ENCODE data around the gene SAMM50.

SAMM50 gene

DNA sequence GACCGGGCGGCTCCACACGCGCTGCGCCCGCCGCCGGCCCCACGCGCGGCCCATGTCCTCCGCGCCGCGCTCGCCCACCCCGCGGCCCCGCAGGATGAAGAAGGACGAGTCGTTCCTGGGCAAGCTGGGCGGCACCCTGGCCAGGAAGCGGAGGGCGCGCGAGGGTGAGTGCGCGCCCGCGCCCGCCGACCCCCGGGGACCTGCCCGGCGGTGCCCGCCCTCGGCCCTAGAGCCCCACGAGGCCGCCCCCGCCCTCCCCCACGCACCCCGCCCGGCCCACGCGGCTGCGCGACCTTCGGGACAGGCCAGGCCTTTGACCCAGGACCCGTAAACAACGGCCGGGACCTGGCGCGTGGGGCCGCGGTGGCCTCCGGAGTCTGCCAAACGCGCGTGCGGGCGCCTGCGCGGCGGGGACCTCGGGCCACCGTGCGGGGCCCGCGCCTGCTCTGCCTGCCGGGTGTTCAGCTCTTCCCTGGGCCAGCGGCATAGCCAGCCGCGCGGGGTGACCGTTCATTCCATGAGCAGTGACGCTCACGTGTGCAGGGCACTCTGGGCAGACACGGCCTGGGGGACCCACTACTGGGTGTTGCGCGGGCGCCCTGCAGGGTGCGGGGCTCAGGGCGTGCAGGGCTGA, 69.2 kb downstream of the SAMM50 start, which contains the start of gene PARVB:
Gene PARVB (plus strand): TSS at position 15 of the 634 bp plus-strand sequence. CDS start 38 bp downstream, at position 53.
- H3K36me3 ChIP-seq (ENCODE audit: insufficient read depth, low read length) = no peaks in the 10 kb centered on the region
- H3K9ac ChIP-seq (ENCODE audit: low read depth, low read length) = peak within 1 kb of the TSS; percentile 87
- peak within 1 kb of the TSS; percentile 75 for H3K4me3 ChIP-seq (ENCODE audit: low read length)
- H3K9me3 ChIP-seq (ENCODE audit: insufficient read depth, low read depth, low read length) = no peaks in the 10 kb centered on the region
- no peak within 1 kb of the TSS for H3K27ac ChIP-seq (ENCODE audit: low read depth, low read length)
- peaks cover 11% of the 10 kb centered on the region; the same call in 1 of the 2 replicates for H3K27me3 ChIP-seq (ENCODE audit: insufficient read depth, low read length)
- 7% methylated on average over 83 of the region's 83 CpGs for WGBS
- H3K4me1 ChIP-seq (ENCODE audit: insufficient read depth, low read length) = peaks cover 5% of the 10 kb centered on the region; the same call in 1 of the 2 replicates

DNA sequence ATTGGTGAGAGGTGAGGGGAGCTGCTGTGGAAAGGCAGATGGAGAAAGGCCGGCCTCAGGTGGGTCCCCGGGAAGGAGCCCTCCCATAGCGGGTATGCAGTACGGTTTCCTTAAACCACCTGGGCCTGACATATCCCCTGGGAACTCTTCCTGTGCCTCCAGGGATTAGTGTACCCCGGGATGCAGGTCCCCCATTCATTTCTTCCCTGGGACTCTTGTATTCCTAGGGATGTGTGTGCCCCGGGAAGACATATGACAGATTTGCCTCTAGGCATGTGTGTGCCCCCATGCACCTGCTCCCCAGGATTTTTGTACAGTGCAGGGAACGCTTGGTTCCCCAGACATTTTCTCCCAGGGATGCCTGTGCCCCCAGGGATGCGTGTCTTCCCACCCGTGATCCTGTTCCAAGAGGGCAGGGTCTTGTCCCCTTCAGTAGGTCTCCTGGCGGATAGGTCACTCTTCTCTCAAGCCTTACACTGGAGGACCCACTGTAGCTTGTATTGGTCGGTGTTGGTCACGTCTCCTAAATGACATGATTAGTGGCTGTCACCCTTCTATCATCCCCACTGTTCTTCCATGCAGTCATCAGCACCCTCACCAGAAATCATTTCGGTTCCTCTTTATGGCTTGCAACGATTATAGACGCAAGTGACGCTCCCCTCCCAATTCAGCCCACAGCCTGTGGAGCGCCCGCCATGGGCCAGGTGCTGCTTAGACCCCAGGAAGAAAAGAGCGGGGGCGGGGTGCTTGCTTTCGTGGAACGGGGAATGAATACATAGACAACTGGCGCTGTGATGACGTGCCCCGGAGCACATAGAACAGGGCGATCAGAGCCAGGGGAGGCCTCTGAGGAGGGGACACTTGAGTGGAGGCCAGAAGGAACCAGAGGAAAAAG, 70.2 kb downstream of the SAMM50 start:
- Histone ChIP-seq H3K27me3 (ENCODE audit: insufficient read depth, low read length) (peaks cover 11% of the 10 kb centered on the region; the same call in 1 of the 2 replicates), H3K27ac (ENCODE audit: low read depth, low read length) (no peak overlapping the region), H3K4me3 (ENCODE audit: low read length) (peak overlapping the region; percentile 75), H3K9me3 (ENCODE audit: insufficient read depth, low read depth, low read length) (no peaks in the 10 kb centered on the region), H3K4me1 (ENCODE audit: insufficient read depth, low read length) (peaks cover 5% of the 10 kb centered on the region; the same call in 1 of the 2 replicates), H3K36me3 (ENCODE audit: insufficient read depth, low read length) (no peaks in the 10 kb centered on the region), H3K9ac (ENCODE audit: low read depth, low read length) (no peak overlapping the region)
- 92% methylated on average over 26 of the region's 26 CpGs for WGBS

DNA sequence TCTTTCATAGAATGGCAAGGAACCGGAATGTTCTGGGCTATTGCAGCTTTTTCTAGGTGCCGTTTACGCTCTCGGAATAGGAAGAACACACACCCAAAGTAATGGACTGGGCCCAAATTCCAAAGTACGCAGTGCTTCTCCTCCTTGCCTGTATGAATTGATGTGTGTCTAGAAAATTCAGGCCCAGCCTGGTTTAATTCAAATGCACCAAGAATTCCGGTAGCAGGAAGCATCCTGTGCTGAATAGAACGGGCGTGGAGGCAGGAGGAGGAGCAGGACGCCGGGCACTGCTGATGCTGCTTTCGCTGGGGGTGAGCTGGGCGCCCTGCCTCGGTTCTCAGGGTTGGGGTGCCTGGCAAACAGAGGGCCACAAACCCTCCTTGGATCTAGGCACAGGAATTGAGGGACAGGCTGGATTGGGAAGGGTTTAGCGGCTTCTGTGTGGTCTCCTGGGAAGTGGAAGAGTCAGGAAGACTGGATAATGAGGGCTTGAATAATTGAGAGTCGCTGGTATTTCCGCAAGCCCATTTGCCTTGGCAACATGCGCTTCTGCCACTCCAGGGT, 70.9 kb downstream of the SAMM50 start:
- Histone ChIP-seq H3K27ac (ENCODE audit: low read depth, low read length) (no peak overlapping the region), H3K9me3 (ENCODE audit: insufficient read depth, low read depth, low read length) (no peaks in the 10 kb centered on the region), H3K4me3 (ENCODE audit: low read length) (no peak overlapping the region), H3K4me1 (ENCODE audit: insufficient read depth, low read length) (peaks cover 5% of the 10 kb centered on the region; the same call in 1 of the 2 replicates), H3K9ac (ENCODE audit: low read depth, low read length) (no peak overlapping the region), H3K27me3 (ENCODE audit: insufficient read depth, low read length) (peaks cover 11% of the 10 kb centered on the region; the same call in 1 of the 2 replicates), H3K36me3 (ENCODE audit: insufficient read depth, low read length) (no peaks in the 10 kb centered on the region)
- WGBS = 85% methylated on average over 17 of the region's 17 CpGs

DNA sequence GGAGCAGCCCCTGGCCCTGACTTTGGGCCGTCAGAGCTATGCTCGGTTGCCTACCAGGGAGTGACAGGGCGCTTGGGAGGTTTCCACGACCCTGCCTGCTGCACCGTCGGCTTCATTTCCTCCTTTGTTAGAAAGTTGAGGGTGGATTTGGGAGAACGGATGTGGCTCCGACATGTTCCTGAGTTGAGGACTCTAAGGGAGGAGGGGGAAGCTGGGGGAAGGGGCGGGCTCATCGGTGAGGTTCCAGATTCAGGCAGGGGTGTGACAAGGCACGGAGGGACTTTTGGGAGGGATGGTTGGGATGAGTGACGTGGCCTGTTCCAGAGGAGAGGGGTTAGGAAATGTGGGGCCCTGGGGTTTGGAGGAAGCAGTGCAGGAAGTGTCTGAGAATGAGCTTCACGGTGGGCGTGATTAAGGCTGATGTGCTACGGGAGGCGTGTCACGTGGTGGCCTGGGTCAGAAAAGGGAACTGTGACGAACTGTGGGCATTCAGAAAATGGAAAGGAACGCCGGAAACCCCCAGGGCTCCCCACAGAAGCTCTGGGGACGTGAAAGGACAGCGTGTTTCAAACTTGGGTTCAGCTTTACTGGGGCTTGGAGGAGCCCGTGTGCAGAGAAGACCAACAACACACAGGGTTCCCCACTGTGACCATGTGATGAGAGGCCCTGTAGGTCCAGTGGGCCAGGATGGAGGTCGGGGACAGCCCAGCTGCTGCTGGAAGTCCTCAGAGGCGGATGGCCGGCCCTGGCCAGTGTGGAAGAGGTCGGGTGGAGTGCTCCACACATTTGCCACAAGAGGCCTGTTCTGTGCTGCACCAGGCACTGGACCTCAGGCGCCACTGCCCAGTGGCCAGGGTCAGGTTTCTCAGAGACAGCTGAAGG, 71.6 kb downstream of the SAMM50 start:
- no peak overlapping the region for H3K27ac ChIP-seq (ENCODE audit: low read depth, low read length)
- 82% methylated on average over 28 of the region's 28 CpGs for WGBS

DNA sequence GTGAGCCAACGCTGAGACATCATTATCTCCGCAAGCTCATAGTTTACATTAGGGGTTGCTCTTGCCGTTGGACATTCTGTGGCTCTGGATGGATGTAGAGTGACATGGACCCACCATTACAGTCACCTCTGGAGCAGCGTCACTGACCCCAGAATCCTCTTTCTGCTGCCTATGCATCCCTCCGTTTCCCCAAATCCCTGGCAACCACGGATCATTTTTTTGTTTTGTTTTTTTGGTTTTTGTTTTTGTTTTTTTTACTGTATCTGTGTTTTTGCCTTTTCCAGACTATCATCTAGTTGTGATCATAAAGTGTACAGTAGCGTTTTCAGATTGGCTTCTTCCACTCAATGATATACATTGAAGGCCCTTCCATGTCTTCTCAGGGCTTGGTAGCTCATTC, 72.8 kb downstream of the SAMM50 start:
- H3K27me3 ChIP-seq (ENCODE audit: insufficient read depth, low read length) = peaks cover 11% of the 10 kb centered on the region; the same call in 1 of the 2 replicates
- no peak overlapping the region for H3K4me3 ChIP-seq (ENCODE audit: low read length)
- H3K9me3 ChIP-seq (ENCODE audit: insufficient read depth, low read depth, low read length) = no peaks in the 10 kb centered on the region
- no peak overlapping the region for H3K27ac ChIP-seq (ENCODE audit: low read depth, low read length)
- H3K9ac ChIP-seq (ENCODE audit: low read depth, low read length) = no peak overlapping the region
- H3K36me3 ChIP-seq (ENCODE audit: insufficient read depth, low read length) = no peaks in the 10 kb centered on the region
- 90% methylated on average over 7 of the region's 7 CpGs for WGBS
- H3K4me1 ChIP-seq (ENCODE audit: insufficient read depth, low read length) = peaks cover 5% of the 10 kb centered on the region; the same call in 1 of the 2 replicates

More for the DNA sequence above, 71.6 kb downstream of the SAMM50 start:
- no peak overlapping the region for H3K4me3 ChIP-seq (ENCODE audit: low read length)
- H3K9me3 ChIP-seq (ENCODE audit: insufficient read depth, low read depth, low read length) = no peaks in the 10 kb centered on the region
- no peak overlapping the region for H3K9ac ChIP-seq (ENCODE audit: low read depth, low read length)
- H3K4me1 ChIP-seq (ENCODE audit: insufficient read depth, low read length) = peaks cover 5% of the 10 kb centered on the region; the same call in 1 of the 2 replicates
- H3K36me3 ChIP-seq (ENCODE audit: insufficient read depth, low read length) = no peaks in the 10 kb centered on the region
- H3K27me3 ChIP-seq (ENCODE audit: insufficient read depth, low read length) = peaks cover 11% of the 10 kb centered on the region; the same call in 1 of the 2 replicates

DNA sequence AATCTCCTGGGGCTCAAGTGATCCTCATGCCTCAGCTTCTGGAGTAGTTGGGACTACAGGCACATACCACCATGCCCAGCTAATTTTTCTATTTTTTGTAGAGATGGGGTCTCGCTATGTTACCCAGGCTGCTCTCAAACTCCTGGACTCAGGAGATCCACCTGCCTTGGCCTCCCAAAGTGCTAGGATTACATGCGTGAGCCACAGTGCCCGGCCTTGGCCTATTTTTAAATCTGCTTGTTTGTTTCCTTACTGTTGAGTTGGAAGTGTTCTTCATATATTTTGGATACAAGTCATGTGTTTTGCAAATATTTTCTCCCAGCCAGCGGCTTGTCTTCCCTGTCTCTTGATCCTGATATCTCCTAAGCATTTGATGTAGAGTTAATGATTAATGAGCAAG, 73.8 kb downstream of the SAMM50 start:
- no peak overlapping the region for H3K9ac ChIP-seq (ENCODE audit: low read depth, low read length)
- H3K9me3 ChIP-seq (ENCODE audit: insufficient read depth, low read depth, low read length) = no peaks in the 10 kb centered on the region
- 0 out of 2 replicates have a peak, but pooled peaks cover 5% of the 10 kb centered on the region for H3K4me1 ChIP-seq (ENCODE audit: insufficient read depth, low read length)
- no peak overlapping the region for H3K27ac ChIP-seq (ENCODE audit: low read depth, low read length)
- no peaks in the 10 kb centered on the region for H3K36me3 ChIP-seq (ENCODE audit: insufficient read depth, low read length)
- 90% methylated on average over 3 of the region's 4 CpGs for WGBS
- H3K27me3 ChIP-seq (ENCODE audit: insufficient read depth, low read length) = peaks cover 8% of the 10 kb centered on the region; the same call in 1 of the 2 replicates
- no peak overlapping the region for H3K4me3 ChIP-seq (ENCODE audit: low read length)

DNA sequence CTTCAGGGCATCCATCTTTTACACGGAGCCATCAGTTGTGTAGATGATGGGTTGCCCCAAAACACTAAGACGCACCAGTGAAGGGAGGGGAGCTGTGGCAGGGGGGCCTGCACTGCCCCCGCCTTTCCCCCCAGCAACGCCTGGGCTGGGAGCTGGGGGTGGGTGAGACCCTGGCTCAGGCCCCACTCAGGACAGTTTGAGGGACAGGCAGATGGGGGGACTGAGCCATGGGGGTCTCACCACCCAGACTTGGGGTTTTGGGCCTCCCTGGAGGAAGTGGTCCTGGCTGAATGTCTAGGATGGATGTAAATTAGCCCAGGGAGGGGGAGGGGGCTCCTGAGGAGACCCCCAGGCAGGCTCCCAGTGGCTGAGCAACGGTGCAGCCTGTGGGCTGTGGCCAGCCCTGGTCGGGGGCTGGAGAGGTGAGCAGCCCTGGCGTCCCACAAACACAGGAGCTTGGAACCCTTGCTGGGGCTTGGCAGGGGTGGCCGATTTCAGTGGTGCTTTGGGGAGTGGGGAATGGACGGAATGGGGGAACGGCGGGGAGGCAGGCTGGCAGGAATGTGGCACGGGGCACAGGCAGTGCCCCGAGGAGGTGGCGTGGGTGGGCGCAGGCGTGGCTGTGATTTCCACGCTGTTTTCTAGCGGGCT, 74.9 kb downstream of the SAMM50 start:
- Histone ChIP-seq H3K9me3 (ENCODE audit: insufficient read depth, low read depth, low read length) (no peaks in the 10 kb centered on the region), H3K27ac (ENCODE audit: low read depth, low read length) (no peak overlapping the region), H3K4me3 (ENCODE audit: low read length) (no peak overlapping the region), H3K9ac (ENCODE audit: low read depth, low read length) (no peak overlapping the region), H3K4me1 (ENCODE audit: insufficient read depth, low read length) (0 out of 2 replicates have a peak, but pooled peaks cover 5% of the 10 kb centered on the region), H3K36me3 (ENCODE audit: insufficient read depth, low read length) (no peaks in the 10 kb centered on the region), H3K27me3 (ENCODE audit: insufficient read depth, low read length) (peaks cover 3% of the 10 kb centered on the region; the same call in 1 of the 2 replicates)
- 91% methylated on average over 18 of the region's 18 CpGs for WGBS

DNA sequence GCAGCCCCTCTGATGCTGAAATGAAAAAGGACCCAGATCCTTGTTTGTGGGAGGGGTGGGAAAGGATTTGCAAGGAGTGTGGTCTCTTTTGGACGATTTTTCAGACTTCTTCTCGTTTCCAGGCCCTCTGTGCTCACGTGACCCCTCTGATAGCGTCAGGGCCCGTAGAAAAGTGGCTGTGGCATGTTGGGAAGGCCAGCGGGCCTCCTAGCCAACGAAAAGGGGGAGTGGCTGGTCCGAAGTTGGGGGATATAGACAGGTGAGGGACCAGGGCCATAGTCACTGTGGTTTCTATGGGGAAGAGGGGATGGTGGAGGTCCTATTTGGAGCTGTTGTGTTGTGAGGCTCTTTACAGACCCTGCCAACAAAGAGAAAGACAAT, 75.5 kb downstream of the SAMM50 start:
- no peak overlapping the region for H3K4me3 ChIP-seq (ENCODE audit: low read length)
- no peaks in the 10 kb centered on the region for H3K36me3 ChIP-seq (ENCODE audit: insufficient read depth, low read length)
- no peaks in the 10 kb centered on the region for H3K9me3 ChIP-seq (ENCODE audit: insufficient read depth, low read depth, low read length)
- H3K27me3 ChIP-seq (ENCODE audit: insufficient read depth, low read length) = no peaks in the 10 kb centered on the region
- no peak overlapping the region for H3K9ac ChIP-seq (ENCODE audit: low read depth, low read length)
- WGBS = 94% methylated on average over 8 of the region's 8 CpGs
- 0 out of 2 replicates have a peak, but pooled peaks cover 5% of the 10 kb centered on the region for H3K4me1 ChIP-seq (ENCODE audit: insufficient read depth, low read length)
- no peak overlapping the region for H3K27ac ChIP-seq (ENCODE audit: low read depth, low read length)

DNA sequence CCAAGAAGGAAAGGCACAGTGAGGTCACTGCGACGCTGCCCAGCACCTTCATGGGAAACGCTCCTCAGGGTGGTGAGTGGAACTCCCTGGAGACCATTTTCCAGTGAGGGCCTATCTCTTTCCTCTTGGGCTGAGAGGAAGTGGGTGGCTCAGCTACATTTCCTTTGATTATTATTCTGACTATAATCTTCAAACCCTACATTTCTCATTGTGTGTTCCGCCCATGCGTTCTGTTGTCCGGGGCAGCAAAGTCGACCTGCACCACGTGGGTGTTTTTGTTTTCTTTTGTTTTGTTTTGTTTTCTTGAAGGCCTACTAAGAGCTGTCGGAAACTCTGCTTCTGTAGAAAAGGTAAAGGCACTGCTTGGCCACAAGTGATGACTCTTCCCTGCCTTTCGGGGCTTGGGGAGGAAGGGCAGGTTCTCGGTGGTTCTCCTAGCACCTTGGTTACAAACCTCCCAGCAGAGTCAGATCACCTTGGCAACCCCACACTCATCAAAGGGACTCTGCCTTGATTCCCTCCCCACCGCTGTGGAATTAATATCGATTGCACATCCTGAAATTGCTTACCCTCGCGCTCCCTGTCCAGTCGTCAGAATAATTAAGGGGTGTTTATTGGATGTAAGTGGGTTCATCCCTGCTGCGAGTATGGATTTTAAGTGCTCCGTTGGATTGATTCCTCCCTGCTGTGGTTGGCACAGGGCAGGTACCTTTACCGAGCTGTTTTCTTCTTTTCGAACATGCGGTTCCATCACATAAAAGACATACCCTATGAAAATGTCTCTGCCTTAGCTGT, 76.1 kb downstream of the SAMM50 start:
- Histone ChIP-seq H3K9me3 (ENCODE audit: insufficient read depth, low read depth, low read length) (no peaks in the 10 kb centered on the region), H3K4me1 (ENCODE audit: insufficient read depth, low read length) (0 out of 2 replicates have a peak, but pooled peaks cover 2% of the 10 kb centered on the region), H3K4me3 (ENCODE audit: low read length) (no peak overlapping the region), H3K36me3 (ENCODE audit: insufficient read depth, low read length) (no peaks in the 10 kb centered on the region), H3K27ac (ENCODE audit: low read depth, low read length) (no peak overlapping the region), H3K9ac (ENCODE audit: low read depth, low read length) (no peak overlapping the region), H3K27me3 (ENCODE audit: insufficient read depth, low read length) (no peaks in the 10 kb centered on the region)
- 91% methylated on average over 21 of the region's 21 CpGs for WGBS

Data from HUES64 (cell line).